ENCODE measurements around the gene LPCAT3.
A peak's percentile ranks its signal among the peaks of the same experiment; 100 is the strongest.
"Not testable (repeated sequence)": the region's sequence is repeated elsewhere in the genome, so short reads cannot be mapped to it uniquely, and the experiment has no call there.

The LPCAT3 gene

DNA sequence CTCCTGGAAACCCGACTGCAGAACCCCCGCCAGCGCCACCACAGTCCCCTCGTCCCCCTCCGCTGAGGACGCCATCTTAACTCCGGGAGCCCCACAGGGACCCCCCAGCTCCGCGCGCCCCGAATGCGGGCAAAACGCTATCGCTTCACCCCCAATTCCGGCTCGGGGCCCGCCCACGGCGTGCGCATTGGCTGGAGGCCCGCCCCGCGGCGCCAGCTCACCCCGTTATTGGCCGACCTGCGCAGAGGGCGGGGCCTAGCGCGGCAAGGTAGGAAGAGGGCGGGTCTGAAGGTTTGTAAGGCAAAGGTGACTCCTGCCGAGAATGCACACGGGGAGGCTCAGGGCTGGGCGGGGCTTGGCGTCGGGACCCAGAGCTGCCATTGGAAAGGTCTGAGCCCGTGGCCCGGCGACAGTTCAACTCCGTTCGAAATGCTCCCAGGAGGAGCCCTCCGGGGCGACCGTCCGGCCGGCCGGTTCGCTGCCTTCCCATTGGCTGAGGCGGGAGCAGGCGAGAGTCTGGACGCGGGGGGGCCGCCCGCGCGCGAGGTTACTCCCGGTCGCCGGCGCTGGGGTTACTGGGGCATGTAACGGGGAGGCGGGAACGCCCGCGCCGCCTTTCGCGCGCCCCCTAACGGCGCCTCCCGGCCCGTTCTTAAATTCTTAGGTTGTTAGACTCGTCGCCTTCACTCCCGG is at the start of gene LPCAT3:
LPCAT3 (minus strand) TSS at position 127 of the 693 bp plus-strand sequence; CDS start at position 75, 52 bp downstream.
- H3K4me1 ChIP-seq (ENCODE audit: insufficient read depth, low read length): peaks cover 5% of the 10 kb centered on the region; the same call in 1 of the 2 replicates
- no peaks in the 10 kb centered on the region for H3K36me3 ChIP-seq (ENCODE audit: insufficient read depth, low read length)
- peak within 1 kb of the TSS; percentile 97 for H3K9ac ChIP-seq (ENCODE audit: low read depth, low read length)
- H3K9me3 ChIP-seq (ENCODE audit: control insufficient read depth, insufficient read depth, low read length): no peaks in the 10 kb centered on the region

- Histone ChIP-seq H3K4me1 (ENCODE audit: insufficient read depth, low read length) (no peaks in the 10 kb centered on the region), H3K9me3 (ENCODE audit: control insufficient read depth, insufficient read depth, low read length) (no peaks in the 10 kb centered on the region), H3K9ac (ENCODE audit: low read depth, low read length) (no peak overlapping the region), H3K36me3 (ENCODE audit: insufficient read depth, low read length) (no peaks in the 10 kb centered on the region)
Measured at GRCh38 chr12:7067096-7067495, 48.8 kb upstream of the LPCAT3 start.

DNA sequence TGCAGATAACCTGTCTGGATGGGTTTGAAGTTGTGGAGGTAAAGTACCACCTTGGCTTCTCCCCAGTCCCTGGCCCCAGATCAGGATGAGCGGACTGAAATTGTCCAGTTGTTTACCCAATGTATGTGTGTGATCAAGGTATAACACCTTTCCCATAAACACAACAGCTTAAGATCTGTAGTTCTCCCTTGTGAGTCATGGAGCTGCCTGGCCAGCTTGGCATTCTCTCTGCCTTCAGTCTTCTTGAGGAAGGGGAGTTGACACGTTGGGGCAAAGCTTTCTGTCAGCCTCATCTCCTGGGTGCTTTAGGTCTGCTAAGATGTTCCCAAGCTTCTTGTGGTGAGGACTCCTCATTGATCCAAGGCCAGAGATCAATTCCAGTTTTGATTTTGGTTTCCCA is 48.3 kb upstream of the LPCAT3 start:
- Histone ChIP-seq H3K4me1 (ENCODE audit: insufficient read depth, low read length) (no peaks in the 10 kb centered on the region), H3K9me3 (ENCODE audit: control insufficient read depth, insufficient read depth, low read length) (no peaks in the 10 kb centered on the region), H3K9ac (ENCODE audit: low read depth, low read length) (no peak overlapping the region), H3K36me3 (ENCODE audit: insufficient read depth, low read length) (no peaks in the 10 kb centered on the region)

- no peaks in the 10 kb centered on the region for H3K9me3 ChIP-seq (ENCODE audit: control insufficient read depth, insufficient read depth, low read length)
- H3K4me1 ChIP-seq (ENCODE audit: insufficient read depth, low read length): peaks cover 8% of the 10 kb centered on the region
- no peaks in the 10 kb centered on the region for H3K36me3 ChIP-seq (ENCODE audit: insufficient read depth, low read length)
- no peak overlapping the region for H3K9ac ChIP-seq (ENCODE audit: low read depth, low read length)
Measured at GRCh38 chr12:7065073-7065623, 46.9 kb upstream of the LPCAT3 start.

DNA sequence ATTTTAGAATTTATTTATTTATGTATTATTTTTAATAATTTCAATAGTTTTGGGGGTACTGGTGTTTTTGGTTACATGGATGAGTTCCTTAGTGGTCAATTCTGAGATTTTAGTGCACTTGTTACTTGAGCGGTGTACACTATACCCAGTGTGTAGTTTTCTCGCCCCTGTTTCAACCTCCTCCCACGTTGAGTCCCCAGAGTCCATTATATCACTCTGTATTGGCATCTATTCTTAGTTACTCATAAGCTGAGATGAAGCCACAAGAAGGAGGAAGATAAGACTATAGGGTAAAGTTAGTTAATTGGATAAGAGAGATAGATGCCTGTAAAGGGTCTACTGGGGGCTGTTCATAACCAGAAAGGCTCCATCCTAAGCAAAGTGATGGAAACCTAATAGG is 46.2 kb upstream of the LPCAT3 start:
- H3K9ac ChIP-seq (ENCODE audit: low read depth, low read length): no peak overlapping the region
- peaks cover 8% of the 10 kb centered on the region for H3K4me1 ChIP-seq (ENCODE audit: insufficient read depth, low read length)
- H3K9me3 ChIP-seq (ENCODE audit: control insufficient read depth, insufficient read depth, low read length): no peaks in the 10 kb centered on the region
- no peaks in the 10 kb centered on the region for H3K36me3 ChIP-seq (ENCODE audit: insufficient read depth, low read length)

DNA sequence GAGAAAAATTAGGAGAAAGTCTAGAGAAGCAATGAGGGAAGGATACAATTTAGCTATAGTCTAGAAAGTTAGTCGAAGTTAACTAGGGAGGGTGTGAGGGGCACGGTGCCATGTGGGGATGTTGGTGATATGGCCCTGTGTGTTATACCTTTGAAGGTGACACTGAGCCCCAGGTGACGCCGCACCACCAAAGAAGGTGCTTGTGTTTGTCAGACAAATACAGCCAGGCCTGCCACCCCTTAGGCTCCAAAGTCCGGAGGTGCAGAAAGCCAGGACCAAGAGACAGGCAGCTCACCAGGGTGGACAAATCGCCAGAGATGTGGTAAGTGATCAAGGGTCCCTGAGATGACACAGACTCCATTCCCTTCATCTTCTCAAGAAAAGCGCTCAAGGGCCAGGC is 43.3 kb upstream of the LPCAT3 start:
- peaks cover 8% of the 10 kb centered on the region for H3K4me1 ChIP-seq (ENCODE audit: insufficient read depth, low read length)

DNA sequence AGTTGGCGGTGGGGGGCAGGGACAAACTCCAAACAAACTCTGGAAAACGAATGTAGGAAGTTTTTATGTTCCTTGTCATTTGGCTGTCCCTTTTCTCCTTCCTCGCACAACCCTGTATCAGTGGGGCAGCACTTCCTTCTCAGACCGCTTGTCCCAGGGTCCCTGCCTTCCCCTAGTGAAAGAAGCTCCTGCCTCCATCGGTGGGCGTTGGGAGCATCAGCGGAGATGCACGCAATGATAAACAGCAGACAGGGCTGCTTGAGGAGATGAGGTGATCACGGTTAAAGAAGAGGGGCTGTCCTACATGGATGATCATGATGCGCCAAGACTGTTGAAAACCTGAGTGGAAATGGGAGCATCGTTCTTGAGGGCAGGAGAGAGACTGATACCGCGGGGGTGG is 42.9 kb upstream of the LPCAT3 start:
- Histone ChIP-seq H3K36me3 (ENCODE audit: insufficient read depth, low read length) (no peaks in the 10 kb centered on the region), H3K9me3 (ENCODE audit: control insufficient read depth, insufficient read depth, low read length) (no peaks in the 10 kb centered on the region), H3K9ac (ENCODE audit: low read depth, low read length) (peak overlapping the region; percentile 17; the same call in 1 of the 2 replicates), H3K4me1 (ENCODE audit: insufficient read depth, low read length) (peaks cover 8% of the 10 kb centered on the region)

More for the DNA sequence above, 43.3 kb upstream of the LPCAT3 start:
- Histone ChIP-seq H3K9ac (ENCODE audit: low read depth, low read length) (no peak overlapping the region), H3K9me3 (ENCODE audit: control insufficient read depth, insufficient read depth, low read length) (no peaks in the 10 kb centered on the region), H3K36me3 (ENCODE audit: insufficient read depth, low read length) (no peaks in the 10 kb centered on the region)

- Histone ChIP-seq H3K36me3 (ENCODE audit: insufficient read depth, low read length) (no peaks in the 10 kb centered on the region), H3K4me1 (ENCODE audit: insufficient read depth, low read length) (peaks cover 8% of the 10 kb centered on the region), H3K9ac (ENCODE audit: low read depth, low read length) (peak within 1 kb of the TSS; percentile 17; the same call in 1 of the 2 replicates), H3K9me3 (ENCODE audit: control insufficient read depth, insufficient read depth, low read length) (no peaks in the 10 kb centered on the region)
Measured at GRCh38 chr12:7060353-7060954, 42.2 kb upstream of the LPCAT3 start, which contains the start of gene C1S. TSS of gene C1S (plus strand) at chr12:7060718. CDS start at chr12:7061913, 1,195 bp downstream.

DNA sequence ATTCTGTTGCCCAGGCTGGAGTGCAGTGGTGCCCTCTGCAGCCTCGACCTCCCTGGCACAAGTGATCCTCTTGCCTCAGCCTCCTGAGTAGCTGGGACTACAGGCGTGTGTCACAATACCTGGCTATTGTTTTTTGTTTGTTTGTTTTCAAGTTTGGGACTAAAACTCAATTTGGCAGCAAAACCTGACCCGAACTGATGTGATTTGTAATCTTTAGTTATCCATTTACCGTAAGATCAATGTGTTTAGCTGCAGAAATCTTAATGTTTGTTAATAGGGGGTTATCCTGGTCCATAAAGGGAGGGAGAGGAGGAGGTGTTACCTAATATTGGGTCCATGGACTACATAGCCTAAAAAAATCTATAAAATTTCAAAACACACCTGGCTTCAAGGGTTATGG is 41.5 kb upstream of the LPCAT3 start:
- Histone ChIP-seq H3K4me1 (ENCODE audit: insufficient read depth, low read length) (peaks cover 8% of the 10 kb centered on the region), H3K36me3 (ENCODE audit: insufficient read depth, low read length) (no peaks in the 10 kb centered on the region), H3K9me3 (ENCODE audit: control insufficient read depth, insufficient read depth, low read length) (no peaks in the 10 kb centered on the region), H3K9ac (ENCODE audit: low read depth, low read length) (no peak overlapping the region)

DNA sequence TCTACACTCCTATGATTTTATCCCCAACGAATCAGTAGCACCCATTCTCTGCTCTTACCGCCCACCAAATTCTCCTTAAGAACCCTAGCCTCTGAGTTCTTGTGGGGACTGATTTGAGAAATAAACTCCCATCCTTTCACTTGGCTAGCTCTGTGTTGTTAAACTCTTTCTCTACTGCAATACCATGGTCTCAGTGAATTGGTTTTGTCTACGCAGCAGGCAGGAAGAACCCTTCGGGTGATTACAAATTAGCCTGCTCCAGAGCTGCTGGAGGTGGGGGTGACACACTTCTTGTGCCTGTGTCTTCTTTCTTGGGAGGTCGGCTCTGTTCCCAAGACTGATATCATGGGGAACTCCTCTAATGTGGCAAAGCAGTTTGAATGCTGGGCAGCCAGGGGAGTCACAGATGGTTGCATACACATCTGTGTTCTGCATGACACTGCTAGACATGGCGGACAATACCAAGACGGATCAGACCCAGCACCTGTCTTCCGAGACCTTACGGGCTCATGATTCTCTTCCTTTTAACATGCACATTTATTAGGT is 40.6 kb upstream of the LPCAT3 start:
- Histone ChIP-seq H3K4me1 (ENCODE audit: insufficient read depth, low read length) (peaks cover 8% of the 10 kb centered on the region), H3K36me3 (ENCODE audit: insufficient read depth, low read length) (no peaks in the 10 kb centered on the region), H3K9ac (ENCODE audit: low read depth, low read length) (no peak overlapping the region), H3K9me3 (ENCODE audit: control insufficient read depth, insufficient read depth, low read length) (no peaks in the 10 kb centered on the region)

DNA sequence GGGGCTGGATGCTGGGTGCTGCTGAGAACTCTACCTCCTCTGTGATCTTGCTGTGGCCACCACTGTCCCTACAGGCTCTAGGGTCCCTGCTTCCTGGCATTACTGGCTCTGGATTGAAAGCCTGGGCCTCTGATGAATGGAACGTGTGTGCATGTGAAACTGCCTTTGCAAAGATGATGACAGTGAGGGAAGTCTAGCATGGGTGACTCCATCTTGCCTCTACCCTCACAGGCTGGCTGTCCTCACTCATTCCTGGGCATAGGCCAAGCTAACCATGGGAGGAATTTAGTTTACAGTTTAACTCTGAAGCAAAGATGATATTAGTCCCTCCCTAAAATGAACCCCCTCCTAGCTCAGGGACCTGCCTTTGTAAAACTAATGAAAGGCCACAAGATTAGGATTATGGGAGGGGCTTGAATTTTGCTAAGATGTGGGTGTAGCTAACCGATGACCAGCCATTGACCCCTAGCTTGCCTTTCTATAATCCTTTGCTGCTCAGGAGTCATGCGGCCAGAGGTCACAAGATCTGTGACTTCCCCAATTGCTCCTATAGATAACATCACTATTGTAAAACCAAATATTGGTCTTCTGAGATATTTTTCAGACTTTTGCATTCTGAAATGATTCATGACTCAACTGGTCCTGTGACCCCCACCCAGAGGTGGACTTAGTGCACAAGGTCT is 40.0 kb upstream of the LPCAT3 start:
- H3K9me3 ChIP-seq (ENCODE audit: control insufficient read depth, insufficient read depth, low read length): no peaks in the 10 kb centered on the region
- H3K4me1 ChIP-seq (ENCODE audit: insufficient read depth, low read length): peaks cover 8% of the 10 kb centered on the region
- H3K9ac ChIP-seq (ENCODE audit: low read depth, low read length): no peak overlapping the region
- no peaks in the 10 kb centered on the region for H3K36me3 ChIP-seq (ENCODE audit: insufficient read depth, low read length)

DNA sequence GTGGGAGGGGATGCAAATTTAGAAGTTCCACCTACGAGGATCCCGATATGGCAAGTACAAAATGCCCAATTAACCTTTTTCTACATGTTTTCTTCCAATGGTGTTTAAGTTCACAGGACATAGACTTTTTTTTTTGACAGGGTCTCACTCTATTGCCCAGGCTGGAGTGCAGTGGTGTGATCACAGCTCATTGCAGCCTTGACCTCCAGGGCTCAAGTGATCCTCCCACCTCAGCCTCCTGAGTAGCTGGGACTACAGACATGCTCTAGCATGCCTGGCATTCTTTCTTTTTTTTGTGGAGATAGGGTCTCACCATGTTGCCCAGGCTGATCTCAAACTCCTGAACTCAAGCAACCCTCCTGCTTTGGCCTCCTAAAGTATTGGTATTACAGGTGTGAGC is 37.5 kb upstream of the LPCAT3 start:
- not testable (repeated sequence) for H3K36me3 ChIP-seq (ENCODE audit: insufficient read depth, low read length); H3K9me3 ChIP-seq (ENCODE audit: control insufficient read depth, insufficient read depth, low read length); H3K9ac ChIP-seq (ENCODE audit: low read depth, low read length); H3K4me1 ChIP-seq (ENCODE audit: insufficient read depth, low read length)

DNA sequence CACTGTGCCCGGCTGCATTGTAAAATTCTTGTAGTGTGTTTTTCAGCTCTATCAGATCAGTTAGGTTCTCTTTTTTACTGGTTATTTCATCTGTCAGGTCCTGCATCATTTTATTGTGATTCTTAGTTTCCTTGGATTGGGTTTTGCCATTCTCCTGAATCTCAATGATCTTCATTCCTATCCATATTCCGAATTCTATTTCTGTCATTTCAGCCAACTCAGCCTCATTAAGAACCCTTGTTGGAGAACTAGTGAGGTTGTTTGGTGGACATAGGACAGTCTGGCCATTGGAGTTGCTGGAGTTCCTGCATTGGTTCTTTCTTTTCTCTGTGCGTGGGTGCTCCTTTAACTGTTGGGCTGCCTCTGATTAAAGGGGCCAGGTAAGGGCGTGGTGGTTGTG is 36.6 kb upstream of the LPCAT3 start:
- no peaks in the 10 kb centered on the region for H3K9me3 ChIP-seq (ENCODE audit: control insufficient read depth, insufficient read depth, low read length)
- no peaks in the 10 kb centered on the region for H3K36me3 ChIP-seq (ENCODE audit: insufficient read depth, low read length)
- no peak overlapping the region for H3K9ac ChIP-seq (ENCODE audit: low read depth, low read length)
- no peaks in the 10 kb centered on the region for H3K4me1 ChIP-seq (ENCODE audit: insufficient read depth, low read length)

- not testable (repeated sequence) for H3K4me1 ChIP-seq (ENCODE audit: insufficient read depth, low read length); H3K9me3 ChIP-seq (ENCODE audit: control insufficient read depth, insufficient read depth, low read length); H3K36me3 ChIP-seq (ENCODE audit: insufficient read depth, low read length); H3K9ac ChIP-seq (ENCODE audit: low read depth, low read length)
Measured at GRCh38 chr12:7049973-7050372, 31.7 kb upstream of the LPCAT3 start.
